Keratinocyte (primary cell): Measurements from ENCODE around the gene BMP7. TPM values are rescaled to one million over a fixed set of nuclear protein-coding genes. Genes with fewer than 3 reads are reported as not detected.

ENCODE experiments used
- DNase-seq: peaks from one replicate; pipeline ENCODE4 v3.0.0-alpha.2; 2011; ENCODE audit warnings: low read depth, missing footprints, low spot score
- FAIRE-seq: peaks from 2 replicates; lab custom pipeline; 2011; peaks lifted over from hg19 to GRCh38; lab: Jason Lieb, UNC
- H2AFZ ChIP-seq: 2 replicates; pipeline ENCODE4 v1.6.0; 2012; ENCODE audit warnings: low read length, control low read depth, inconsistent platforms; ENCODE audit not compliant: control insufficient read depth
- H3K27ac ChIP-seq: 2 replicates; pipeline ENCODE4 v1.5.1; 2011; ENCODE audit warnings: low read length; ENCODE audit not compliant: control insufficient read depth, insufficient read depth
- H3K27me3 ChIP-seq: 3 replicates; pipeline ENCODE4 v1.6.0; 2011; ENCODE audit warnings: low read length; ENCODE audit not compliant: control insufficient read depth, insufficient read depth; ENCODE audit errors: extremely low read depth
- H3K36me3 ChIP-seq, 2 experiments: 2 replicates in 1 of 2; 3 replicates in 1 of 2; pipeline ENCODE4 v1.5.1; 2011; ENCODE audit warnings: low read length in 2 of 2, mild to moderate bottlenecking in 1 of 2; ENCODE audit not compliant: control insufficient read depth in 2 of 2, insufficient read depth in 2 of 2; ENCODE audit errors: extremely low read depth in 1 of 2
- H3K4me1 ChIP-seq: 3 replicates; pipeline ENCODE4 v1.5.1; 2011; ENCODE audit warnings: low read length; ENCODE audit not compliant: control insufficient read depth, insufficient read depth; ENCODE audit errors: extremely low read depth
- H3K4me2 ChIP-seq: 3 replicates; pipeline ENCODE4 v1.6.0; 2011; ENCODE audit warnings: low read depth, low read length; ENCODE audit not compliant: control insufficient read depth, insufficient read depth; ENCODE audit errors: extremely low read depth
- H3K4me3 ChIP-seq, 3 experiments: fragments of 200-600 bp in 1 of 3; sonication (generic) in 1 of 3; 2 replicates in 2 of 3; 3 replicates in 1 of 3; pipeline ENCODE4 v1.5.1; 2011 to 2016; ENCODE audit warnings: low read length in 3 of 3, mild to moderate bottlenecking in 3 of 3, control low read depth in 2 of 3, inconsistent platforms in 1 of 3, low read depth in 1 of 3, mixed read lengths in 1 of 3, mixed run types in 1 of 3, moderate library complexity in 1 of 3; ENCODE audit not compliant: control insufficient read depth in 2 of 3, insufficient read depth in 2 of 3; ENCODE audit errors: extremely low read depth in 1 of 3
- H3K79me2 ChIP-seq: 2 replicates; pipeline ENCODE4 v1.6.0; 2012; ENCODE audit warnings: low read length; ENCODE audit not compliant: control insufficient read depth, insufficient read depth
- H3K9ac ChIP-seq: 3 replicates; pipeline ENCODE4 v1.6.0; 2011; ENCODE audit warnings: low read length; ENCODE audit not compliant: control insufficient read depth, insufficient read depth; ENCODE audit errors: extremely low read depth
- H3K9me1 ChIP-seq: 3 replicates; pipeline ENCODE4 v1.6.0; 2011; ENCODE audit warnings: low read length; ENCODE audit not compliant: control insufficient read depth, insufficient read depth; ENCODE audit errors: extremely low read depth
- H3K9me3 ChIP-seq: 2 replicates; pipeline ENCODE4 v1.5.1; 2012; ENCODE audit warnings: low read depth, low read length; ENCODE audit not compliant: control insufficient read depth
- H4K20me1 ChIP-seq: 3 replicates; pipeline ENCODE4 v1.6.0; 2011; ENCODE audit warnings: low read length; ENCODE audit not compliant: control insufficient read depth, insufficient read depth; ENCODE audit errors: extremely low read depth
- EZH2 ChIP-seq: IDR thresholded peaks from one replicate; pipeline ENCODE4 v1.6.1; 2012; ENCODE audit warnings: inconsistent platforms, mild to moderate bottlenecking, low read length, moderate library complexity
- dilution Hi-C: fragments of 300-500 bp; cut with MboI; formaldehyde crosslinking; loops from one replicate; pipeline ENCODE4 v1.7.0; 2020; ENCODE audit warnings: low sequenced_read_pairs; ENCODE audit not compliant: extremely low pct_ligation_motif_present
- polyA plus RNA-seq, 5 experiments: library from polyadenylated mRNA; depleted of rRNA in 3 of 5; stranded (reverse) in 3 of 5; stranded (forward) in 1 of 5; unstranded in 1 of 5; fragments of >200 nt; gene quantifications; 1 replicate in 1 of 5; 2 replicates in 3 of 5; 3 replicates in 1 of 5; pipeline versions ENCODE4 v1.2.1 to v1.2.3, GENCODE V29; 2011 to 2012; ENCODE audit warnings: missing spikeins in 2 of 5, low read depth in 1 of 5, low replicate concordance in 1 of 5
- TF ChIP-seq, protein P1 (sequence below), 3 experiments: IDR thresholded peaks in 1 of 3; conservative IDR thresholded peaks in 1 of 3; optimal IDR thresholded peaks in 1 of 3; 2 replicates in 2 of 3; 3 replicates in 1 of 3; pipeline versions ENCODE3 to v1.5.1; 2011; ENCODE audit warnings: low read length in 3 of 3, mild to moderate bottlenecking in 3 of 3, moderate library complexity in 2 of 3, control low read depth in 1 of 3, inconsistent platforms in 1 of 3; ENCODE audit not compliant: insufficient read depth in 2 of 3; ENCODE audit errors: extremely low read depth in 1 of 3

The BMP7 gene
- polyA plus RNA-seq, 1 donor (not counting 4 experiments of a cell fraction or from before 2014, with no cell fraction given), result 0.29 TPM

DNA sequence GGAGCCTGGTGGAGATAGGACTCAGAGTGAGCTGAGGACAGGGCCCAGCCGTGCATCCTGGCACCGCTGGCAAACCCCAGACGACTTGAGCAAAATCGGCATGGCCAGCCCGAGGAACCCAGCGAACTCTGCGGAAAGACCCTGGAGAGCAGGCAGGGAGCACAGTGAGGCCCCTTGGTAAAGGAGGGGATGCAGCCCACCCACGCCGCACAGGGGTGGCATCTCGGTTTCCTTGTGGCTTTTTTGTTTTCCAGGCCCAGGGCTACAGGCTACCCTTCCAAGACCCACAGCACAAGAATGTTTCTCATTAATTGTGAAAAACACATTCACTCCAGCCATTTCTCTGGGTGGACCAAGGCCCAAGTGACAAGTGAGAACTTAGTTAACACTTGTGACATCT is 71.4 kb downstream of the BMP7 start:
- Histone ChIP-seq H3K9me3 (no peaks in the 10 kb centered on the region), H3K9me1 (no peaks in the 10 kb centered on the region), H3K9ac (no peak overlapping the region), H3K79me2 (no peaks in the 10 kb centered on the region), H4K20me1 (peaks cover 2% of the 10 kb centered on the region), H3K4me1 (no peaks in the 10 kb centered on the region), H3K4me3 (no peak overlapping the region), H2AFZ (no peak overlapping the region), H3K27me3 (peaks cover 14% of the 10 kb centered on the region), H3K4me2 (no peak overlapping the region), H3K27ac (no peak overlapping the region), H3K36me3 (no peaks in the 10 kb centered on the region)
- TF ChIP-seq, protein P1, sequence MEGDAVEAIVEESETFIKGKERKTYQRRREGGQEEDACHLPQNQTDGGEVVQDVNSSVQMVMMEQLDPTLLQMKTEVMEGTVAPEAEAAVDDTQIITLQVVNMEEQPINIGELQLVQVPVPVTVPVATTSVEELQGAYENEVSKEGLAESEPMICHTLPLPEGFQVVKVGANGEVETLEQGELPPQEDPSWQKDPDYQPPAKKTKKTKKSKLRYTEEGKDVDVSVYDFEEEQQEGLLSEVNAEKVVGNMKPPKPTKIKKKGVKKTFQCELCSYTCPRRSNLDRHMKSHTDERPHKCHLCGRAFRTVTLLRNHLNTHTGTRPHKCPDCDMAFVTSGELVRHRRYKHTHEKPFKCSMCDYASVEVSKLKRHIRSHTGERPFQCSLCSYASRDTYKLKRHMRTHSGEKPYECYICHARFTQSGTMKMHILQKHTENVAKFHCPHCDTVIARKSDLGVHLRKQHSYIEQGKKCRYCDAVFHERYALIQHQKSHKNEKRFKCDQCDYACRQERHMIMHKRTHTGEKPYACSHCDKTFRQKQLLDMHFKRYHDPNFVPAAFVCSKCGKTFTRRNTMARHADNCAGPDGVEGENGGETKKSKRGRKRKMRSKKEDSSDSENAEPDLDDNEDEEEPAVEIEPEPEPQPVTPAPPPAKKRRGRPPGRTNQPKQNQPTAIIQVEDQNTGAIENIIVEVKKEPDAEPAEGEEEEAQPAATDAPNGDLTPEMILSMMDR (optimal IDR thresholded peaks at IDR 0.05 in 1 of 3, IDR thresholded peaks at IDR 0.05 in 1 of 3, conservative IDR thresholded peaks at IDR 0.05 in 1 of 3; ENCODE audit: extremely low read depth in 1 of 3, insufficient read depth in 2 of 3, low read length in 3 of 3), result no peak
- no peak for TF ChIP-seq EZH2
- FAIRE-seq (no peak), DNase-seq (no peak)
- dilution Hi-C loops, result no loop called here

DNA sequence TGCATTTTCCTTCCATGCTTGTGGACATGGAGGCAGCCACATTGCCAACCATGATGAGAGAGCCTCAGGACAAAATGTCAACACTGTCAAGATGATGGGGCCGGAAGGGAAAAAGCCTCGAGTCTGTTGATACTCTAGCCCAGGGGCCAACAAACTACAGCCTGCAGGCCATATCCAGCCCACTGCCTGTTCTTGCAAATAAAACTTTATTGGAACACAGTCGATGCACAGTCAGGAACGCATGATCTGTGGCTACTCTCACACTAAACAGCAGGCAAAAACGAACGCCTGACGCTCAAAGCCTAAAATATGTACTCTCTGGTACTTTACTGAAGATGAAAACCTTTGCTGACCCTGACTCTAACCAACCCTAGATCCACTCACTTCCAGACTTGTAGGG is 72.3 kb downstream of the BMP7 start:
- no peak overlapping the region for H3K27ac ChIP-seq
- FAIRE-seq (no peak), DNase-seq (no peak)
- dilution Hi-C loops, result no loop called here
- no peaks in the 10 kb centered on the region for H3K36me3 ChIP-seq
- H3K9ac ChIP-seq, result no peak overlapping the region
- H2AFZ ChIP-seq, result no peak overlapping the region
- peaks cover 2% of the 10 kb centered on the region for H4K20me1 ChIP-seq
- no peak overlapping the region for H3K4me2 ChIP-seq
- H3K9me3 ChIP-seq, result no peaks in the 10 kb centered on the region
- H3K27me3 ChIP-seq, result peaks cover 7% of the 10 kb centered on the region
- TF ChIP-seq, protein P1 (optimal IDR thresholded peaks at IDR 0.05 in 1 of 3, IDR thresholded peaks at IDR 0.05 in 1 of 3, conservative IDR thresholded peaks at IDR 0.05 in 1 of 3; ENCODE audit: extremely low read depth in 1 of 3, insufficient read depth in 2 of 3, low read length in 3 of 3), result no peak
- no peak for TF ChIP-seq EZH2
- no peaks in the 10 kb centered on the region for H3K9me1 ChIP-seq
- H3K4me1 ChIP-seq, result no peaks in the 10 kb centered on the region
- no peak overlapping the region for H3K4me3 ChIP-seq
- H3K79me2 ChIP-seq, result no peaks in the 10 kb centered on the region
